Endometrial microvascular endothelial cells (primary cell): ENCODE measurements around the gene CHAT. TPM values are rescaled to one million over a fixed set of nuclear protein-coding genes. Genes with fewer than 3 reads are reported as not detected.
"Not testable (repeated sequence)": the region's sequence is repeated elsewhere in the genome, so short reads cannot be mapped to it uniquely, and the experiment has no call there.

Source experiments
- in situ Hi-C: cut with HindIII; loops from 2 replicates; pipeline ENCODE4 v1.10.0; 2017; ENCODE audit warnings: low sequenced_read_pairs, low pct_unique_long_range_greater_than_20kb; ENCODE audit errors: inconsistent ontology term
- total RNA-seq: library from RNA; depleted of rRNA; stranded (reverse); fragments of >200 nt; gene quantifications from one replicate; pipeline ENCODE4 v1.2.3, GENCODE V29; 2015; ENCODE audit errors: inconsistent ontology term

The CHAT gene
- total RNA-seq, 1 donor from 2014 or later = not detected

GRCh38 chr10:49664006-49664841, 50.4 kb downstream of the CHAT start:
- in situ Hi-C loops = no loop called here

GRCh38 chr10:49664842-49665355, 51.1 kb downstream of the CHAT start:
- in situ Hi-C loops = no loop called here

DNA sequence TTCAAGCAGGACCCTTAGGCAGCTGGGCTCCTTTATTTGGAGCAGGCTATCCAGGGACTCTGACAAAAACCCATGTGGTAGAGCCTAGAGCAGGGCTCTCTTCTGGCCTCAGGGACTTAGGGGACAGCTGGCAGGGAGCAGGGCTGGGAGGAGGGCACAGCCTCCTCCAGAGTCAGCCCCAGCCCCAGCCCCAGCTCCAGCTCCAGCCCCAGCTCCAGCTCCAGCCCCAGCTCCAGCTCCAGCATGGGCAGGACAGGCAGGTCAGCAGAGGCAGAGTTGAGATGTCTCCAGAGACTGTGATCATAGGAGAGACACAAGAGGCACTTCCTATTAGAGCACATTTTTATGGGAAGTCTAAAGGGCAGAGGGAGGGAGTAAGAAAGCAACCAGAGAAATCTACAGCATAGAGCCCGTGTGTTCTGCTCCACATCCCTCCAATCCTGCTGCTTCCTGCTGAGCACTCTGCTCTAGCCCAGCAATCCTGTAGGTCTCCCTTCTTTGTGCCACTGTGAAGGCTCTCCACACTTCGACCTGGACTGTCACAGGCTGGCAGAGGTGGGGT, 52.3 kb downstream of the CHAT start:
- in situ Hi-C loops = no loop called here

DNA sequence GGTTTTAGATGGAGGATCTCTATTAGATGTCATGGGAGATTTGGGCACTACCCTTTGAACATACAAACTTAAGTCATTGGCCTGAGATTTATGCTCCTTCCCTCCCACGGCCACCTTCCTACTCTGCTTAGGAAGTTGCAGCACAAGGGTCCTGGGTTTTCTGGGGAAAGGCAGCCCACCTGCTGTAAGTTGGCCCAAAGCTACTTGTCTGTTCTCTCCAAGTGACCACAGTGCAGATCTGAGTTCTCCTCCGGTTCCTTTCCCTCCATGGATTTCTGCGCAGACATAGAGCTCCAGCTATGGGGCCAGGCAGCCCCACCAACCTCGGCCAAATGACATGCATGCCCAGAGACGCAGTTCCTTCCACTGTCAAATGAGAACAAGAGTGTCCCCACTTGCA, 52.8 kb downstream of the CHAT start:
- in situ Hi-C loops = no loop called here

DNA sequence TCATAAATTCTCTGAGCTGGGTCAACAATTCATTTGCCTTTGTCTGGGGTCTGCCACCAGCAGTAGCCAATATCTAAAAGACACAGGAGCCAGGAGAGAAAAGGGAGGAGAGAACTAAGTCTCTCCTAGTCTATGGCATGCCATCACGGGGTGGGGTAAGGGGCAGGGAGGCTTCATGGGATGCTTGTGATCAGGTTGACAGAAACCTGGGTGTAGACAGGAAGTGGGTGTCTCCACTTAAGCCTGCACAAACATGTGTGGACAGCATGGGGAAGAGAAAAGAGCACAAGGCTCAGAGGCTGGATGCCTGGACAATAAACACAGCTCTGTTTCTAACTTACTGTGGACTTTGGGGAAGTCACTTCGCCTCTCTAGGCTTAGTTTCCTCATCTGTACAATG, 54.2 kb downstream of the CHAT start:
- in situ Hi-C loops = no loop called here

GRCh38 chr10:49668684-49669083, 54.8 kb downstream of the CHAT start:
- in situ Hi-C loops = no loop called here

DNA sequence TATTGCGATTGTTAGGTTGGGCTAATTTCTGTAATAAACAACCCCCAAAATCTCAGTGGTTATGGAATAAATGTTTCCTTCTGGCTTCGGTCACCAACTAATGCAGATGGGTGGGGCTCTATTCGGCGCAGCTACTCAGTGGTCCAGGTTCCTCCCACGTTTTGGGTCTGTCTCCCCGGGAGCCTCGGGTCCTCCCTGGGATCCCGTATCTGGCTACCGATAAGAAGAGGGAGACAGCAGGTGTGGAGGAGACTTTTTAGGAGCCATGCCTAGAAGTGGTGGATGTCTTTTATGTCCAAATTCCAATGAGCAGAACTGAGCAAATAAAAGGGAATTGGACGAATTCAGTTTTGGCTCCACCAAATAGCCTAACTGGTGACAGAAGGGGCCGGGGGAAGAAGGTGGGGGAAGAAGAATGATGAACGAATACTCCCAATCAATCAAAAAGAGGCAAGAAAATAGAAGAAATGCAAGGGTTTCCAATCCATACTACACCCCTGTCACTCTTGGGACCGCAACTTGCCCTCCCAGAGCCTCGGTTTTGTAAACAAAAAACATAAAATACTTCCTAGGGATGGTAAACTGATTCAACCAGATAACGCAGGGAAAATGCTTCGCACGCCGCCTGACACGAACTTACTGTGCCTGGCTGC, 65.1 kb downstream of the CHAT start:
- in situ Hi-C loops = no loop called here

DNA sequence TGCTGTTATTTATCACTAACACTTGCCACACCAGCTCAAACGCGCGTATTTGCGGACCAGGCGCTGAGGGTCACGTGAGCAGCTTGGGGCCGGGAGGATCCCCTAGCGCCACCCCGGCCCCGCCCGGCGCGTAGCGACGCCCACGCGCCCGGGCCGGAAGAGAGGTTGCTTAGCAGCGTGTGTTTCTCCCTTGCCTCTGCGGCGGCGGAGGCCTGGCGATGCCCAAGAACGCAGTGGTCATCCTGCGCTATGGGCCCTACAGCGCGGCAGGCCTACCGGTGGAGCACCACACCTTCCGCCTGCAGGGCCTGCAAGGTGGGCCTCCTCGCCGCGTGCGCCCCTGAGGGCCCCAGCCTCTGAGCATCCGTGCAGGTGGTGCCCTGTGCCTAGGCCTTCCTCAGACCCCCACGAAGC, 65.7 kb downstream of the CHAT start, which contains the start of gene C10orf53:
C10orf53 (plus strand) TSS at position 172 of the 414 bp plus-strand sequence; CDS start at position 219, 47 bp downstream.
- in situ Hi-C loops = no loop called here

GRCh38 chr10:49682449-49682848, 68.6 kb downstream of the CHAT start:
- in situ Hi-C loops = not testable (repeated sequence)

- in situ Hi-C loops = no loop called here
Measured at GRCh38 chr10:49682879-49683278, 69.0 kb downstream of the CHAT start.

GRCh38 chr10:49686651-49687050, 72.8 kb downstream of the CHAT start:
- in situ Hi-C loops = no loop called here

GRCh38 chr10:49688261-49688846, 74.5 kb downstream of the CHAT start:
- in situ Hi-C loops = no loop called here

GRCh38 chr10:49688920-49689319, 75.1 kb downstream of the CHAT start:
- in situ Hi-C loops = no loop called here

DNA sequence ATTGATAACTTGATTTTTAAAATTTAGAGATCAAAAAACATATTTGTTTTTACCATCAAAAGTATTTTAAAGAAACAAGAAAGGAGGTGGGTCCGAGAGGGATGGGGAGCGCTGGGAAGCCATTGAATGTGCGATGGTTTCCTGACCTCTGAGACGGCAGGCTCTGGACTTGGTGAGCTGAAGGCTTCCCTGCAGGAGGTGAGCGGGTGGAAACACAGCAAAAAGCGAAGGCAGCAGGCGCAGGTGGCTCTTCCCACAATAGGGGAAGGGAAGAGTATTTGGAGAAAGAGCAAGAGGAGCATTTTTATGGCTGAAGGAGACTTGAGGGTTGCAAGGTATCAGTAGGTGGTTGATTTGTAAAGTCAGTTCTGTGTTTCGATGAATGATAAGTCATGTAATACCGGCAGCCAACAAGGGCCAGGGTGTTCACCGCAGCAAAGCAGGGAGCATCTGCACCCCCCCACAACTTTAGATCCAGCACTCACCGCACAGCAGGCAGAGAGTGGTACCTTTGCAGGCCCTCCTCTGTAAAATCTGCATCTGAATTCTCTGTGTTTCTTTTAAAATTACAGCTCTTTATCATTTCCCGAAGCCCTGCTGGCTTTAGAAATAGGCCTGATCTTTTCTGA, 76.2 kb downstream of the CHAT start:
- in situ Hi-C loops = no loop called here

DNA sequence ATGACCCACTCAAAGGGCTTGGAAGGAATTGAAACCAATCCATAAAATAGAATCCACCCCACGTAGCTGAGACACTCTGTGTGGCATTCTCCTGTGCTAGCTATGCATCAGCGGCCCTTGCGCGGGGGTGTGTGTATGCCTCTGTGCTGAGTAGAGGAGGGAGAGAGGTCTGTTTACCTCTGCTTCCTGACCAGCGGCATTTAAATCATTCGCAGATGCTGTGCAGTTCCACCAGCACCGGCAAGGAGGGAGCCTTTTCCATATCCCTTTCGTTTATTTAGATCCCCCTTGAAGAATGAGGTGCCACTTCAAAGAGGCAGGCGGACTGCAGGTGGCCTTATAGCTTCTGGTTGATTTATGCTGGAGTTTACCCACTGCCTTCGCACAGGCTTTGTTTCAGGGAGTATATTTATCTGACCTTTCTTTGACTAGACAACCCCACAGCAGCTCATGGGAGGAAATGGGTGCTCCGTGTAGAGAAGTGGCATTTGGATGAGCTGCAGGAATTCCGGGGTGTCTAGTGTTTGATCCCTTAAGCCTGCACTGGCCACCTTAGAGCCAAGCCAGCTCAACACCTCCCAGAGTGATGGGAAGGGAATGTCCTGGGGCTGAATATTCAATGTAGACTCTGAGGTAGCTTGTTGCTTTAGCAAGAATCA, 77.0 kb downstream of the CHAT start:
- in situ Hi-C loops = no loop called here

- in situ Hi-C loops = no loop called here
Measured at GRCh38 chr10:49691588-49691987, 77.8 kb downstream of the CHAT start.

DNA sequence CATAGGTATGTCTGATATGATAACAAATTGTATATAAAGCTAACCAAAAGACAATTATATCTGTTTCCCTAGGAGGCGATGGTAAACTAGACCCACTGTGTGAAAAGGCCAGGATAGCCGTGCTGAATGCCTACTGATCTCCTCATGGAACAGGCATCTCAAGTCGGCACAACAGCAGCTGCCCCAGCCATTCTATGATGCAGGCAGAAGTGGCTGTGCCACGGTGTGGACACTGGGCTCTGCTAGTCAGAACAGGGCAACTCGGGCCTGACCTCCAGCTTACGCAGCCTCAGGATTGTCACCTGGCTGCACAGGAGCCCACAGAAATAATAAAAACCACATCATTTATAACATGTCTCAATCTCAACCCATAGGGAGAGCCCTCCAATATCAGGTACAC, 80.6 kb downstream of the CHAT start:
- in situ Hi-C loops = no loop called here

DNA sequence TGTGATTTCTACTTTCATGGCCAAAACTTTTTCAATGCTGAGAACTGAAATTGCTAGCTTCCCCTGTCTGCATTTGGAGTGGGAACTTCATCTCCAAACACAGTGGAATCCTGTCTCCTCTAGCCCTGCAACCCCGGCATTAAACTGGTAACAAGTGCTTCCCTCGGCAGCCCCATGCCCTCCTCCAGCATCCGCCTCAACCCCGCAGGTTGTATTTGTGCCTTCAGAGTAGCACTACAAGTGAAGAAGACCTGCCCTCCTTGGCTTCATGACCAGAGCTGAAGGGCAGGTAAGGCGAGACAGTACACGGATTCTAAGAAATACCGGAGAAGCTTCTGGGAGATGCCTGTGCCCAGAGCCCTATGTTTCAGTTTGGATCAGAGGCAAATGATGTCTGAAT, 82.5 kb downstream of the CHAT start:
- in situ Hi-C loops = no loop called here

- in situ Hi-C loops = no loop called here
Measured at GRCh38 chr10:49698679-49699078, 84.8 kb downstream of the CHAT start.
